Measurements from ENCODE around the gene TRIM51G.
"Not testable (repeated sequence)": the region's sequence is repeated elsewhere in the genome, so short reads cannot be mapped to it uniquely, and the experiment has no call there.

Gene TRIM51G

GRCh38 chr11:48983785-48984184 is at the start of gene TRIM51G:
Gene TRIM51G, minus strand, starts transcription at chr11:48983885. Its CDS starts 2,190 bp downstream, at chr11:48981695.
- H3K27me3 ChIP-seq (ENCODE audit: insufficient read depth, low read depth, severe bottlenecking); H3K9me3 ChIP-seq (ENCODE audit: severe bottlenecking); H3K4me3 ChIP-seq (ENCODE audit: low read depth, low read length); DNase-seq; H3K36me3 ChIP-seq; H3K27ac ChIP-seq: not testable (repeated sequence)

GRCh38 chr11:49028523-49028922 is 44.8 kb upstream of the TRIM51G start, which contains the start of gene TRIM49B:
Gene TRIM49B, plus strand, starts transcription at chr11:49028823. Its CDS starts 2,777 bp downstream, at chr11:49031600.
- H3K9me3 ChIP-seq (ENCODE audit: severe bottlenecking); DNase-seq; H3K27me3 ChIP-seq (ENCODE audit: insufficient read depth, low read depth, severe bottlenecking); H3K4me3 ChIP-seq (ENCODE audit: low read depth, low read length); H3K27ac ChIP-seq; H3K36me3 ChIP-seq: not testable (repeated sequence)

- not testable (repeated sequence) for DNase-seq; H3K27me3 ChIP-seq (ENCODE audit: insufficient read depth, low read depth, severe bottlenecking); H3K4me3 ChIP-seq (ENCODE audit: low read depth, low read length); H3K36me3 ChIP-seq; H3K9me3 ChIP-seq (ENCODE audit: severe bottlenecking); H3K27ac ChIP-seq
Observed at GRCh38 chr11:48968592-48968991, 15.1 kb downstream of the TRIM51G start.

GRCh38 chr11:48955315-48956049 is 28.2 kb downstream of the TRIM51G start:
- not testable (repeated sequence) for H3K36me3 ChIP-seq; H3K27me3 ChIP-seq (ENCODE audit: insufficient read depth, low read depth, severe bottlenecking); H3K27ac ChIP-seq; H3K4me3 ChIP-seq (ENCODE audit: low read depth, low read length); DNase-seq; H3K9me3 ChIP-seq (ENCODE audit: severe bottlenecking)

- not testable (repeated sequence) for H3K9me3 ChIP-seq (ENCODE audit: severe bottlenecking); DNase-seq; H3K27me3 ChIP-seq (ENCODE audit: insufficient read depth, low read depth, severe bottlenecking); H3K4me3 ChIP-seq (ENCODE audit: low read depth, low read length); H3K27ac ChIP-seq; H3K36me3 ChIP-seq
Observed at GRCh38 chr11:48945796-48946195, 37.9 kb downstream of the TRIM51G start.

Data from WERI-Rb-1 (cell line).